Liver (tissue), 9 donors: Measurements from ENCODE around the gene TAB3. TPM values are rescaled to one million over a fixed set of nuclear protein-coding genes. Genes with fewer than 3 reads are reported as not detected.

Source experiments
- DNase-seq: peaks from one replicate; pipeline ENCODE4 v3.0.0-alpha.2; 2017; ENCODE audit warnings: low spot score
- H3K27ac ChIP-seq, 2 donors: one replicate each; pipeline ENCODE4 v1.7.0; 2013; ENCODE audit warnings: inconsistent platforms in 2 of 2, low read length in 2 of 2, control low read depth in 1 of 2, low read depth in 1 of 2, mild to moderate bottlenecking in 1 of 2
- H3K27me3 ChIP-seq, 4 donors: one replicate each; pipeline versions ENCODE4 v1.6.1 to v1.7.0; 2013; ENCODE audit warnings: low read length in 3 of 4, inconsistent platforms in 1 of 4, mild to moderate bottlenecking in 1 of 4, moderate library complexity in 1 of 4; ENCODE audit not compliant: control insufficient read depth in 4 of 4, insufficient read depth in 4 of 4
- H3K36me3 ChIP-seq, 4 donors: one replicate each; pipeline versions ENCODE4 v1.6.1 to v1.7.0; 2013; ENCODE audit warnings: low read length in 3 of 4, mild to moderate bottlenecking in 3 of 4, low read depth in 1 of 4, moderate library complexity in 1 of 4; ENCODE audit not compliant: control insufficient read depth in 4 of 4, insufficient read depth in 3 of 4
- H3K4me1 ChIP-seq, 4 donors: one replicate each; pipeline versions ENCODE4 v1.6.1 to v1.7.0; 2013; ENCODE audit warnings: low read length in 3 of 4, mild to moderate bottlenecking in 3 of 4, moderate library complexity in 1 of 4; ENCODE audit not compliant: control insufficient read depth in 4 of 4, insufficient read depth in 4 of 4
- H3K4me3 ChIP-seq, 3 donors: one replicate each; pipeline versions ENCODE4 v1.6.1 to v1.7.0; 2013; ENCODE audit warnings: low read length in 3 of 3, control low read depth in 1 of 3, low read depth in 1 of 3, mild to moderate bottlenecking in 1 of 3
- H3K9ac ChIP-seq, 2 donors: one replicate each; pipeline ENCODE4 v1.7.0; 2013; ENCODE audit warnings: low read length in 2 of 2, mild to moderate bottlenecking in 2 of 2, moderate library complexity in 2 of 2, control low read depth in 1 of 2, low read depth in 1 of 2
- H3K9me3 ChIP-seq, 4 donors: one replicate each; pipeline versions ENCODE4 v1.6.1 to v1.7.0; 2013; ENCODE audit warnings: low read length in 3 of 4; ENCODE audit not compliant: control insufficient read depth in 4 of 4
- ATF3 ChIP-seq: IDR thresholded peaks from 2 replicates; pipeline ENCODE4 v1.6.1; 2016; ENCODE audit warnings: antibody characterized with exemption
- EGR1 ChIP-seq, 2 donors: IDR thresholded peaks; 2 replicates each; pipeline ENCODE4 v1.6.1; 2016 to 2018; ENCODE audit warnings: antibody characterized with exemption in 2 of 2, low read depth in 2 of 2
- FOXA1 ChIP-seq: IDR thresholded peaks from 2 replicates; pipeline ENCODE4 v1.6.1; 2016; ENCODE audit warnings: antibody characterized with exemption
- FOXA2 ChIP-seq: IDR thresholded peaks from 2 replicates; pipeline ENCODE4 v1.6.1; 2016; ENCODE audit warnings: antibody characterized with exemption
- GABPA ChIP-seq, 2 donors: IDR thresholded peaks in 1 of 2; conservative IDR thresholded peaks in 1 of 2; 2 replicates each; pipeline ENCODE4 v1.6.1; 2016; ENCODE audit warnings: antibody characterized with exemption in 2 of 2, mild to moderate bottlenecking in 1 of 2, moderate library complexity in 1 of 2
- HNF4G ChIP-seq: IDR thresholded peaks from 2 replicates; pipeline ENCODE4 v1.6.1; 2016; ENCODE audit warnings: antibody characterized with exemption
- JUND ChIP-seq, 2 donors: IDR thresholded peaks; 2 replicates each; pipeline ENCODE4 v1.6.1; 2016; ENCODE audit warnings: antibody characterized with exemption in 2 of 2
- RAD21 ChIP-seq, 2 donors: IDR thresholded peaks; 2 replicates each; pipeline ENCODE4 v1.6.1; 2016; ENCODE audit warnings: antibody characterized with exemption in 2 of 2, mild to moderate bottlenecking in 2 of 2
- RXRA ChIP-seq, 2 donors: IDR thresholded peaks; 2 replicates each; pipeline ENCODE4 v1.6.1; 2017 to 2018; ENCODE audit warnings: antibody characterized with exemption in 2 of 2, mild to moderate bottlenecking in 1 of 2
- SP1 ChIP-seq: IDR thresholded peaks from 2 replicates; pipeline ENCODE4 v1.6.1; 2018; ENCODE audit warnings: antibody characterized with exemption, mild to moderate bottlenecking
- TAF1 ChIP-seq: conservative IDR thresholded peaks from 2 replicates; pipeline ENCODE4 v1.6.1; 2016; ENCODE audit warnings: antibody characterized with exemption, mild to moderate bottlenecking
- YY1 ChIP-seq: IDR thresholded peaks from 2 replicates; pipeline ENCODE4 v1.6.1; 2016; ENCODE audit warnings: antibody characterized with exemption, mild to moderate bottlenecking
- ZBTB33 ChIP-seq: IDR thresholded peaks from 2 replicates; pipeline ENCODE4 v1.6.1; 2016; ENCODE audit warnings: antibody characterized with exemption
- WGBS: extraction: QIAGEN DNeasy Blood & Tissue Kit; methylation state at CpG from one replicate; pipeline ENCODE4 v1.1.7; 2013; 5-methylcytosine and 5-hydroxymethylcytosine counted together
- polyA plus RNA-seq, 2 donors: library from polyadenylated mRNA; stranded (reverse) in 1 of 2; unstranded in 1 of 2; fragments of 200-250 nt in 1 of 2; fragments of >200 nt in 1 of 2; fragmentation: Nextera tagmentation in 1 of 2; extraction: Ambion mirVana in 1 of 2; gene quantifications; one replicate each; pipeline versions ENCODE4 v1.2.1 to v1.2.3, GENCODE V29; 2013 to 2015
- total RNA-seq, 2 donors: library from RNA; depleted of rRNA; stranded (reverse); fragments of >200 nt; gene quantifications; one replicate each; pipeline ENCODE4 v1.2.3, GENCODE V29; 2014
- donor health status: healthy.
- donor health status: healthy.
- donor health status: healthy.
- donor health status: healthy.
- donor health status: healthy.

TAB3 gene
- total and polyA plus RNA-seq, 4 donors = 10.0 to 32.2 (median 17.4) TPM

GRCh38 chrX:30864383-30864785 lies 24.7 kb downstream of the TAB3 start:
- DNase-seq = no peak
- no peaks in the 10 kb centered on the region for H3K9me3 ChIP-seq
- no peak overlapping the region for H3K4me3 ChIP-seq
- WGBS = 69% methylated on average over 1 of the region's 1 CpG
- H3K27ac ChIP-seq = no peak overlapping the region
- TF ChIP-seq JUND (IDR thresholded peaks at IDR 0.05) (no peak), RXRA (IDR thresholded peaks at IDR 0.05) (no peak), ZBTB33 (no peak), YY1 (no peak), FOXA2 (no peak), FOXA1 (no peak), GABPA (IDR thresholded peaks at IDR 0.05 in 1 of 2, conservative IDR thresholded peaks at IDR 0.05 in 1 of 2) (no peak), TAF1 (no peak)
- H3K4me1 ChIP-seq = peaks cover 0 to 2% (median under 1%) of the 10 kb centered on the region in 4 donors
- peaks cover 0 to 4% (median 2%) of the 10 kb centered on the region in 4 donors for H3K36me3 ChIP-seq
- H3K9ac ChIP-seq = no peak overlapping the region
- no peaks in the 10 kb centered on the region for H3K27me3 ChIP-seq

- DNase-seq = no peak
- 88% methylated on average over 1 of the region's 1 CpG for WGBS
- Histone ChIP-seq H3K4me3 (no peak overlapping the region), H3K4me1 (peaks cover 0 to 2% (median under 1%) of the 10 kb centered on the region in 4 donors), H3K9me3 (no peaks in the 10 kb centered on the region), H3K27me3 (no peaks in the 10 kb centered on the region), H3K9ac (no peak overlapping the region), H3K27ac (no peak overlapping the region), H3K36me3 (peaks cover 0 to 4% (median 3%) of the 10 kb centered on the region in 4 donors)
- TF ChIP-seq YY1 = no peak
- TF ChIP-seq HNF4G = no peak
- TF ChIP-seq FOXA1 = no peak
- no peak for TF ChIP-seq JUND (IDR thresholded peaks at IDR 0.05)
- TF ChIP-seq GABPA (IDR thresholded peaks at IDR 0.05 in 1 of 2, conservative IDR thresholded peaks at IDR 0.05 in 1 of 2) = no peak
- TF ChIP-seq TAF1 = no peak
- no peak for TF ChIP-seq EGR1 (IDR thresholded peaks at IDR 0.05; ENCODE audit: low read depth in 2 of 2)
- TF ChIP-seq FOXA2 = no peak
These were observed 25.1 kb downstream of the TAB3 start for GRCh38 chrX:30863974-30864373.

- no peaks in the 10 kb centered on the region for H3K27me3 ChIP-seq
- no peaks in the 10 kb centered on the region for H3K4me1 ChIP-seq
- DNase-seq = no peak
- no peak overlapping the region for H3K4me3 ChIP-seq
- TF ChIP-seq YY1 (no peak), SP1 (no peak), JUND (IDR thresholded peaks at IDR 0.05) (no peak), FOXA1 (no peak)
- WGBS = 88% methylated on average over 1 of the region's 1 CpG
- no peaks in the 10 kb centered on the region for H3K9me3 ChIP-seq
- H3K27ac ChIP-seq = no peak overlapping the region
- H3K9ac ChIP-seq = no peak overlapping the region
- H3K36me3 ChIP-seq = peaks cover 0 to 21% (median 19%) of the 10 kb centered on the region in 4 donors
These were observed 31.0 kb downstream of the TAB3 start for GRCh38 chrX:30858098-30858497.

- Histone ChIP-seq H3K4me3 (no peak overlapping the region), H3K9me3 (no peaks in the 10 kb centered on the region), H3K27ac (no peak overlapping the region), H3K4me1 (no peaks in the 10 kb centered on the region), H3K9ac (no peak overlapping the region), H3K36me3 (peaks cover 0 to 19% (median 16%) of the 10 kb centered on the region in 4 donors), H3K27me3 (no peaks in the 10 kb centered on the region)
- 88% methylated on average over 1 of the region's 1 CpG for WGBS
- no peak for DNase-seq
- TF ChIP-seq JUND (IDR thresholded peaks at IDR 0.05) (no peak), RAD21 (IDR thresholded peaks at IDR 0.05) (no peak), FOXA1 (no peak), SP1 (no peak), ATF3 (no peak), FOXA2 (no peak)
These were observed 37.6 kb downstream of the TAB3 start for GRCh38 chrX:30851449-30851848.
